ENCODE results near the gene ESRRB. TPM values are rescaled to one million over a fixed set of nuclear protein-coding genes. Genes with fewer than 3 reads are reported as not detected.
A peak's percentile ranks its signal among the peaks of the same experiment; 100 is the strongest.

The ESRRB gene
- total RNA-seq, 4 donors from 2014 or later, result 0.81 to 0.93 TPM; not detected in 2

GRCh38 chr14:76456200-76456599 is 80.3 kb downstream of the ESRRB start:
- no peak overlapping the region for H3K4me3 ChIP-seq
- no peaks in the 10 kb centered on the region for H3K27me3 ChIP-seq
- no peaks in the 10 kb centered on the region for H3K36me3 ChIP-seq
- H3K9me3 ChIP-seq, result no peaks in the 10 kb centered on the region
- WGBS, 2 donors (ENCODE audit: low coverage in 1 of 2), result 11% methylated on average over 1 of the region's 2 CpGs; no CpG with 5 or more reads in 1 of the 2 donors
- no peak overlapping the region for H3K27ac ChIP-seq
- ATAC-seq, result no peak
- no peaks in the 10 kb centered on the region for H3K4me1 ChIP-seq
- no peak for TF ChIP-seq EP300 (IDR thresholded peaks at IDR 0.05)
- peak in 1 of 4 experiments; percentile 51 for TF ChIP-seq CTCF (IDR thresholded peaks at IDR 0.05)

- Histone ChIP-seq H3K27ac (no peak overlapping the region), H3K4me1 (no peaks in the 10 kb centered on the region), H3K36me3 (no peaks in the 10 kb centered on the region), H3K9me3 (no peaks in the 10 kb centered on the region), H3K27me3 (no peaks in the 10 kb centered on the region), H3K4me3 (no peak overlapping the region)
- WGBS, 2 donors (ENCODE audit: low coverage in 1 of 2), result 50 to 69% methylated on average over 1 to 3 of the region's 9 CpGs
- no peak for TF ChIP-seq POLR2A (IDR thresholded peaks at IDR 0.05)
- no peak for TF ChIP-seq CTCF (IDR thresholded peaks at IDR 0.05)
- TF ChIP-seq POLR2AphosphoS5 (IDR thresholded peaks at IDR 0.05), result no peak
- TF ChIP-seq EP300 (IDR thresholded peaks at IDR 0.05), result no peak
- ATAC-seq, result no peak
Observed at GRCh38 chr14:76456891-76457586, 81.1 kb downstream of the ESRRB start.

- TF ChIP-seq POLR2A (IDR thresholded peaks at IDR 0.05) (no peak), POLR2AphosphoS5 (IDR thresholded peaks at IDR 0.05) (no peak), EP300 (IDR thresholded peaks at IDR 0.05) (no peak), CTCF (IDR thresholded peaks at IDR 0.05) (no peak)
- ATAC-seq, result no peak
Observed at GRCh38 chr14:76457841-76458240, 81.9 kb downstream of the ESRRB start.

GRCh38 chr14:76461886-76462285 is 85.9 kb downstream of the ESRRB start:
- Histone ChIP-seq H3K36me3 (no peaks in the 10 kb centered on the region), H3K27ac (no peak overlapping the region), H3K4me1 (no peaks in the 10 kb centered on the region), H3K9me3 (no peaks in the 10 kb centered on the region), H3K27me3 (no peaks in the 10 kb centered on the region), H3K4me3 (no peak overlapping the region)
- no peak for ATAC-seq
- TF ChIP-seq EP300 (IDR thresholded peaks at IDR 0.05), result no peak
- TF ChIP-seq POLR2AphosphoS5 (IDR thresholded peaks at IDR 0.05), result no peak
- no peak for TF ChIP-seq POLR2A (IDR thresholded peaks at IDR 0.05)
- TF ChIP-seq CTCF (IDR thresholded peaks at IDR 0.05), result no peak
- WGBS, 2 donors (ENCODE audit: low coverage in 1 of 2), result 94 to 100% methylated on average over 1 of the region's 4 CpGs

More at GRCh38 chr14:76457841-76458240, 81.9 kb downstream of the ESRRB start:
- Histone ChIP-seq H3K36me3 (no peaks in the 10 kb centered on the region), H3K4me1 (no peaks in the 10 kb centered on the region), H3K27me3 (no peaks in the 10 kb centered on the region), H3K27ac (no peak overlapping the region), H3K9me3 (no peaks in the 10 kb centered on the region), H3K4me3 (no peak overlapping the region)
- WGBS, 2 donors (ENCODE audit: low coverage in 1 of 2), result 82 to 83% methylated on average over 3 to 5 of the region's 5 CpGs

- TF ChIP-seq POLR2A (IDR thresholded peaks at IDR 0.05), result no peak
- no peak for TF ChIP-seq POLR2AphosphoS5 (IDR thresholded peaks at IDR 0.05)
- no peak overlapping the region for H3K27ac ChIP-seq
- no peaks in the 10 kb centered on the region for H3K27me3 ChIP-seq
- ATAC-seq, result no peak
- H3K9me3 ChIP-seq, result no peaks in the 10 kb centered on the region
- H3K36me3 ChIP-seq, result no peaks in the 10 kb centered on the region
- no peak overlapping the region for H3K4me3 ChIP-seq
- 80% methylated on average over 1 of the region's 11 CpGs; no CpG with 5 or more reads in 1 of the 2 donors for WGBS, 2 donors (ENCODE audit: low coverage in 1 of 2)
- H3K4me1 ChIP-seq, result no peaks in the 10 kb centered on the region
Observed at GRCh38 chr14:76462330-76462729, 86.4 kb downstream of the ESRRB start.

All from gastroesophageal sphincter (tissue), 4 donors.